Tibial artery (tissue), 4 donors: ENCODE measurements around the gene SND1.

Experiments
- DNase-seq, 2 donors: peaks; one replicate each; pipeline ENCODE4 v3.0.0-alpha.2; 2019
- H3K27ac ChIP-seq, 2 donors: fragments of 200-600 bp; sonication (generic) in 1 of 2; 1 replicate in 1 of 2; 2 replicates in 1 of 2; pipeline ENCODE4 v1.5.1; 2018 to 2019; ENCODE audit warnings: mild to moderate bottlenecking in 1 of 2
- H3K27me3 ChIP-seq, 2 donors: fragments of 200-600 bp; sonication (generic) in 1 of 2; one replicate each; pipeline versions ENCODE4 v1.5.1 to v1.6.0; 2016 to 2019
- H3K36me3 ChIP-seq, 3 donors: fragments of 200-600 bp; sonication (generic) in 2 of 3; one replicate each; pipeline ENCODE4 v1.5.1; 2016 to 2019; ENCODE audit warnings: mild to moderate bottlenecking in 2 of 3
- H3K4me1 ChIP-seq, 4 donors: fragments of 200-600 bp; sonication (generic) in 2 of 4; 1 replicate in 3 of 4; 2 replicates in 1 of 4; pipeline ENCODE4 v1.5.1; 2016 to 2019
- H3K4me3 ChIP-seq, 2 donors: fragments of 200-600 bp; sonication (generic) in 1 of 2; 1 replicate in 1 of 2; 2 replicates in 1 of 2; pipeline ENCODE4 v1.5.1; 2018 to 2019; ENCODE audit warnings: mild to moderate bottlenecking in 2 of 2
- H3K9me3 ChIP-seq, 3 donors: fragments of 200-600 bp; sonication (generic) in 1 of 3; one replicate each; pipeline ENCODE4 v1.5.1; 2016 to 2019
- intact Hi-C: fragments of 100-400 bp; cut with DNase I; formaldehyde crosslinking; loops from one replicate; pipeline ENCODE4 v1.15.0; 2023; ENCODE audit warnings: low total_unique reads
- TF ChIP-seq, protein P1 (sequence below), 2 experiments: fragments of 200-600 bp in 1 of 2; fragments of 450-650 bp in 1 of 2; IDR thresholded peaks; one replicate each; pipeline ENCODE4 v1.5.1; 2017 to 2019; ENCODE audit warnings: antibody characterized with exemption in 2 of 2, mild to moderate bottlenecking in 1 of 2, moderate library complexity in 1 of 2

The SND1 gene

DNA sequence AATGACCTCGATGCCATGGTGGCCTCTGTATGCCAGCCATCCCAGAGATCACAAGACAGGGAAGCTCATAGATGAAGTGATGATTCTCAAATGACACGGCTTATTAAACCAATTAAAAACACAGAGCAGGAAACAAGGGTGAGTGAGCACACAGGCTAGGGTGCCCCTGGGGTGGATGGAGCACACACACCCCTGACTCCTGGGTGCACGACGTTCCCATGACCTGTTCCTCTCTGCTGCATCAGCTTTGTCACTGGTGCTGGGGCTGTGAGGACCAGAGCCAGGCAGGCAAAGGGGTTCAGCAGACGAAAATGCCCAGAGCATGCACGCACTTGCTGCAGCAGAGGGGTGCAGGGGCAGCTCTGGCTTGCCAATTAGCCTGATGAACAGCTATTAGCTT lies 465.7 kb downstream of the SND1 start:
- no peaks in the 10 kb centered on the region for H3K36me3 ChIP-seq

DNA sequence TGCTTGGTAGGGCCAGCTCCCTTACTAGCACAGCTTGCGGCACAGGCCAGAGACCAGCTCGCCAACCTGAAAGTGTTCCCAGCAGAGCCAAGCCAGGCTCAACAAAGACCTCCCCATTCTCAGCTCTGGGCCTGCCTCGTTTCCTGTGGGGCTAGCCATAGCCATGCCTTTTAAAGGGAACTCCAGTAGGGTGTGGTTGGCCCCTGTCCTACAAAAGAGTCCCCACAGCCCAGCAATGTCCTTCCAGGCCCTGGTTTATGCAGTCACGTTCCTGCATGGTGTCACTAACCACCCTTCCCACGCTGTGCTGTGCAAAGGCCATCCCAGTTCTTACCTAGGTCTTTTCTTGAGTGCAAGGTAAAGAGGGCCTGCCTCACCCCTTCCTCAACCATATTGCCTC lies 467.0 kb downstream of the SND1 start:
- intact Hi-C loops, result no loop called here
- no peak overlapping the region for H3K27ac ChIP-seq
- peaks cover 0 to 37% of the 10 kb centered on the region in 2 donors for H3K27me3 ChIP-seq

More for the DNA sequence above, 465.7 kb downstream of the SND1 start:
- Histone ChIP-seq H3K4me3 (no peak overlapping the region), H3K4me1 (no peaks in the 10 kb centered on the region), H3K27ac (no peak overlapping the region), H3K27me3 (peaks cover 0 to 31% of the 10 kb centered on the region in 2 donors), H3K9me3 (no peaks in the 10 kb centered on the region)
- TF ChIP-seq, protein P1, sequence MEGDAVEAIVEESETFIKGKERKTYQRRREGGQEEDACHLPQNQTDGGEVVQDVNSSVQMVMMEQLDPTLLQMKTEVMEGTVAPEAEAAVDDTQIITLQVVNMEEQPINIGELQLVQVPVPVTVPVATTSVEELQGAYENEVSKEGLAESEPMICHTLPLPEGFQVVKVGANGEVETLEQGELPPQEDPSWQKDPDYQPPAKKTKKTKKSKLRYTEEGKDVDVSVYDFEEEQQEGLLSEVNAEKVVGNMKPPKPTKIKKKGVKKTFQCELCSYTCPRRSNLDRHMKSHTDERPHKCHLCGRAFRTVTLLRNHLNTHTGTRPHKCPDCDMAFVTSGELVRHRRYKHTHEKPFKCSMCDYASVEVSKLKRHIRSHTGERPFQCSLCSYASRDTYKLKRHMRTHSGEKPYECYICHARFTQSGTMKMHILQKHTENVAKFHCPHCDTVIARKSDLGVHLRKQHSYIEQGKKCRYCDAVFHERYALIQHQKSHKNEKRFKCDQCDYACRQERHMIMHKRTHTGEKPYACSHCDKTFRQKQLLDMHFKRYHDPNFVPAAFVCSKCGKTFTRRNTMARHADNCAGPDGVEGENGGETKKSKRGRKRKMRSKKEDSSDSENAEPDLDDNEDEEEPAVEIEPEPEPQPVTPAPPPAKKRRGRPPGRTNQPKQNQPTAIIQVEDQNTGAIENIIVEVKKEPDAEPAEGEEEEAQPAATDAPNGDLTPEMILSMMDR (IDR thresholded peaks at IDR 0.05), result no peak
- DNase-seq, result peak in 1 of 2 donors; percentile 48
- intact Hi-C loops, result no loop called here

DNA sequence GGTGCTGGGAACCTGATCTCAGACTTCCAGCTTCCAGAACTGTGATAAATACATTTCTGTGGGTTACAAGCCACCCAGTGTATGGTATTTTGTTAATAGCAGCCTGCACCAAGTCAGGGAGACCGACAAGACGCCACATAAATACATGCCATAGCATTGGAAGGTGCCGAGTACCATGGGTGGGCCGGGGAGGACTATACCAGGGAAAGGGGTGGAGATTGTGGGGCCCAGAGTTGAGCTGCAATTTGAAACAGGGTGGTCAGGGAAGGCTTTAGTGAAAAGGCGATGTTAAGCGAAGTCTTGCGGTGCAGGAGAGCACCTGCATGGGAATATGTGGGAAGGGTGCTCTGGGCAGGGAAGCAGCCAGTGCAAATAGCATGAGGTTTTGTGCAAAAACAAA lies 468.1 kb downstream of the SND1 start:
- H3K27me3 ChIP-seq, result peaks cover 0 to 36% of the 10 kb centered on the region in 2 donors
- H3K4me3 ChIP-seq, result no peak overlapping the region
- H3K27ac ChIP-seq, result no peak overlapping the region
- TF ChIP-seq, protein P1 (IDR thresholded peaks at IDR 0.05), result no peak
- peak in 1 of 2 donors; percentile 29 for DNase-seq
- H3K36me3 ChIP-seq, result no peaks in the 10 kb centered on the region
- H3K9me3 ChIP-seq, result no peaks in the 10 kb centered on the region
- intact Hi-C loops, result no loop called here
- H3K4me1 ChIP-seq, result no peaks in the 10 kb centered on the region

More for the DNA sequence above, 467.0 kb downstream of the SND1 start:
- H3K4me3 ChIP-seq, result no peak overlapping the region
- TF ChIP-seq, protein P1 (IDR thresholded peaks at IDR 0.05), result no peak
- DNase-seq, result peak in 1 of 2 donors; percentile 43
- H3K4me1 ChIP-seq, result no peaks in the 10 kb centered on the region
- H3K36me3 ChIP-seq, result no peaks in the 10 kb centered on the region
- no peaks in the 10 kb centered on the region for H3K9me3 ChIP-seq

DNA sequence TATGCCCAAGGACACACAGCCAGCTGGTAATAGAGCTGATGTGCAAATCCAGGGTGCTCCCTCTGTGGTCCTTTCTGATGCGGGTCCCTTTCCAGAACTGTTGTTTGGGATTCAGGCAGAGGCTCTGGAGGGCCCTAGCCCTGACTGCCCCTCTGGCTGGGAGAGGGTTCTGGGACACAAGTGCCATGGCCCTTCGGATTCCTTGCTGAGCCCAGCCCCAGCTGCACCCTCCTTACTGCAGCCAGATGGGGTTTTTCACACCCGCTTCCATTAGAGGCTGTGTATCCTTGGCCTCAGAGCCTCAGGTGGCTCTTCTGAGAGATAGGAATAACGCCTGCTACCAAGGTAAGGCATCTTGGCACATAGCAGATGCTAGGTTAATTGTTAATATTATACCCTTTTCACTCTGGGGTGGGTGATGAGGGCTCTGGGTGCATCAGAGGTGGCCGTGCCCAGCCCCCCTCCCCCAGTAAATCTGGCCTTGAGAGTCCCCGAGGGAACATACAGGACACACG lies 469.0 kb downstream of the SND1 start:
- TF ChIP-seq, protein P1 (IDR thresholded peaks at IDR 0.05), result no peak
- peak in 1 of 2 donors; percentile 27 for DNase-seq
- Histone ChIP-seq H3K27ac (no peak overlapping the region), H3K36me3 (no peaks in the 10 kb centered on the region), H3K4me1 (no peaks in the 10 kb centered on the region), H3K9me3 (no peaks in the 10 kb centered on the region), H3K4me3 (no peak overlapping the region), H3K27me3 (peaks cover 0 to 36% of the 10 kb centered on the region in 2 donors)
- intact Hi-C loops, result no loop called here

DNA sequence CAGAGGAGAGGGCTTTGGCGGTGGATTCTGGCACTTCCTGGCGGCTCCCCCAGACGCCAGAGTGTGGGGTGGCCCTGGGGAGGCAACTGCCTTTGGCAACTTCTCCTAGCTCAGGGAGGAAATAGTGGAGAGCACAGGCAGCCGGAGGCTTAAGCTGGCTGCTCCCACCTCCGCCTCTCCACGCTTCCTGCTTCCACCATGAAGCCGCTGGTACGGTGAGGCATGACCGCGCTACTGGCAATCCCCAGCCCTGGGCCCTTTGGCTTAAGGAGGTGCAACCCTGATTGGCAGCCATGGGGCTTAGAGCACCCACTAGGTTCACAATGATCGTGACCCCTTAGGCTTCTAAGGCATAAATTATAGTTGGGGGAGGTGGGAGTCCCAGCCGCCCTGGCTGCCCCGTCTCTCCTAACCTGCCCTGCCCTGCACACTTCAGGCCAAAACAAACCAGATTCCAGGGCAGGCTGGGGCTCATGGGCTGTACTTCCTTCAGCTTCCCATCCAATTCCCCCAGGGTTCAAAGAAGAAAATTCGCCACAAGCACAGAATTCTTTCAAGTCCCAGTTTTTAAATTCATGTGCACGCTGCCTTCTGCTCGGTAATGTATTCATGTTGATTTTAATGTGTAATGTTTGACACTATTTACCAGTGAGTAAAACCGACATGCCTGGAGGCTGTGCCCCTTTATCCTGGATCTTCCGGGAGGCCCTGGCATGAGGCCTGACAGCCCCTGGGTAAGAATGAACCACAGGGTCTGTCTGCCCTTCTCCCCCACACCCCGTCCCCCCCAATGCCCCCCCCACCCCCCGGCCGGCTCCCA lies 469.9 kb downstream of the SND1 start:
- H3K36me3 ChIP-seq, result no peaks in the 10 kb centered on the region
- H3K4me3 ChIP-seq, result peak overlapping the region; percentile 13 to 28
- no peak overlapping the region for H3K27ac ChIP-seq
- H3K9me3 ChIP-seq, result no peaks in the 10 kb centered on the region
- TF ChIP-seq, protein P1 (IDR thresholded peaks at IDR 0.05), result no peak
- H3K27me3 ChIP-seq, result peaks cover 0 to 29% of the 10 kb centered on the region in 2 donors
- DNase-seq, result peak in 1 of 2 donors; percentile 64
- H3K4me1 ChIP-seq, result no peaks in the 10 kb centered on the region
- intact Hi-C loops, result no loop called here
